Measurements from ENCODE around the gene PRKCZ. TPM values are rescaled to one million over a fixed set of nuclear protein-coding genes. Genes with fewer than 3 reads are reported as not detected.

The PRKCZ gene
- total RNA-seq, 1 experiment from 2014 or later: 45.9 TPM

GRCh38 chr1:2083666-2084065 lies 33.5 kb downstream of the PRKCZ start:
- ChIA-PET CTCF (no interaction called here), POLR2A (no interaction called here)
- TF ChIP-seq CTCF (IDR thresholded peaks at IDR 0.05; ENCODE audit: insufficient read depth in 1 of 2, low read depth in 1 of 2, low read length in 1 of 2, severe bottlenecking in 1 of 2, unreplicated experiment in 1 of 2): no peak
- Mint-ChIP-seq H3K4me3 (ENCODE audit: unreplicated experiment) (no peak overlapping the region), H3K9me3 (ENCODE audit: unreplicated experiment) (peaks cover 4% of the 10 kb centered on the region), H3K4me1 (ENCODE audit: low read depth, unreplicated experiment) (no peaks in the 10 kb centered on the region), H3K27ac (ENCODE audit: unreplicated experiment) (no peak overlapping the region), H3K36me3 (ENCODE audit: insufficient read depth, unreplicated experiment) (peaks cover 8% of the 10 kb centered on the region), H3K27me3 (ENCODE audit: insufficient read depth, unreplicated experiment) (no peaks in the 10 kb centered on the region)
- intact Hi-C loops (cut with micrococcal nuclease; ENCODE audit: unreplicated experiment): no loop called here
- Histone ChIP-seq H3K9me3 (no peaks in the 10 kb centered on the region), H3K4me3 (ENCODE audit: low read depth, low read length) (no peak overlapping the region), H3K4me1 (no peaks in the 10 kb centered on the region), H3K27me3 (replicated peaks; ENCODE audit: control insufficient read depth, insufficient read depth, low read length) (no peaks in the 10 kb centered on the region), H3K36me3 (ENCODE audit: control insufficient read depth, insufficient read depth, low read length) (no peaks in the 10 kb centered on the region)
- BruUV-seq (replicated peaks): no TSS peak
- no peak for DNase-seq

GRCh38 chr1:2084306-2084705 lies 34.1 kb downstream of the PRKCZ start:
- Histone ChIP-seq H3K36me3 (ENCODE audit: control insufficient read depth, insufficient read depth, low read length) (no peaks in the 10 kb centered on the region), H3K4me3 (ENCODE audit: low read depth, low read length) (no peak overlapping the region), H3K4me1 (no peaks in the 10 kb centered on the region), H3K27me3 (replicated peaks; ENCODE audit: control insufficient read depth, insufficient read depth, low read length) (no peaks in the 10 kb centered on the region), H3K9me3 (no peaks in the 10 kb centered on the region)
- H3K4me3 Mint-ChIP-seq (ENCODE audit: unreplicated experiment): no peak overlapping the region
- no peak overlapping the region for H3K27ac Mint-ChIP-seq (ENCODE audit: unreplicated experiment)
- no peaks in the 10 kb centered on the region for H3K27me3 Mint-ChIP-seq (ENCODE audit: insufficient read depth, unreplicated experiment)
- no peaks in the 10 kb centered on the region for H3K4me1 Mint-ChIP-seq (ENCODE audit: low read depth, unreplicated experiment)
- intact Hi-C loops (cut with micrococcal nuclease; ENCODE audit: unreplicated experiment): no loop called here
- ChIA-PET CTCF (no interaction called here), POLR2A (no interaction called here)
- no peak for DNase-seq
- no peak for TF ChIP-seq CTCF (IDR thresholded peaks at IDR 0.05; ENCODE audit: insufficient read depth in 1 of 2, low read depth in 1 of 2, low read length in 1 of 2, severe bottlenecking in 1 of 2, unreplicated experiment in 1 of 2)
- peaks cover 12% of the 10 kb centered on the region for H3K36me3 Mint-ChIP-seq (ENCODE audit: insufficient read depth, unreplicated experiment)
- no peaks in the 10 kb centered on the region for H3K9me3 Mint-ChIP-seq (ENCODE audit: unreplicated experiment)
- no TSS peak for BruUV-seq (replicated peaks)

- Mint-ChIP-seq H3K27ac (ENCODE audit: unreplicated experiment) (no peak overlapping the region), H3K4me3 (ENCODE audit: unreplicated experiment) (no peak overlapping the region), H3K36me3 (ENCODE audit: insufficient read depth, unreplicated experiment) (peaks cover 8% of the 10 kb centered on the region), H3K27me3 (ENCODE audit: insufficient read depth, unreplicated experiment) (no peaks in the 10 kb centered on the region), H3K4me1 (ENCODE audit: low read depth, unreplicated experiment) (no peaks in the 10 kb centered on the region), H3K9me3 (ENCODE audit: unreplicated experiment) (no peaks in the 10 kb centered on the region)
- POLR2A ChIA-PET: no interaction called here
- intact Hi-C loops (cut with micrococcal nuclease; ENCODE audit: unreplicated experiment): no loop called here
- CTCF ChIA-PET: no interaction called here
- no TSS peak for BruUV-seq (replicated peaks)
- no peak for TF ChIP-seq CTCF (IDR thresholded peaks at IDR 0.05; ENCODE audit: insufficient read depth in 1 of 2, low read depth in 1 of 2, low read length in 1 of 2, severe bottlenecking in 1 of 2, unreplicated experiment in 1 of 2)
- H3K4me1 ChIP-seq: no peaks in the 10 kb centered on the region
- H3K4me3 ChIP-seq (ENCODE audit: low read depth, low read length): no peak overlapping the region
- H3K27me3 ChIP-seq (replicated peaks; ENCODE audit: control insufficient read depth, insufficient read depth, low read length): no peaks in the 10 kb centered on the region
- no peak for DNase-seq
- no peaks in the 10 kb centered on the region for H3K36me3 ChIP-seq (ENCODE audit: control insufficient read depth, insufficient read depth, low read length)
- H3K9me3 ChIP-seq: no peaks in the 10 kb centered on the region
Measured at GRCh38 chr1:2085080-2085479, 34.9 kb downstream of the PRKCZ start.
